Neural cell (in vitro differentiated cells): Measurements from ENCODE around the gene FFAR4. TPM values are rescaled to one million over a fixed set of nuclear protein-coding genes. Genes with fewer than 3 reads are reported as not detected.

Experiments used
- H2AFZ ChIP-seq: fragments of 200-600, 300-800 bp; sonication (generic), shearing (Covaris generic); 2 replicates; pipeline ENCODE4 v1.6.0; 2014; ENCODE audit warnings: low read depth, mild to moderate bottlenecking, antibody characterized with exemption, low read length, moderate library complexity
- H3F3A ChIP-seq: fragments of 200-600 bp; shearing (Covaris generic); 2 replicates; pipeline ENCODE4 v1.6.1; 2016; ENCODE audit warnings: mild to moderate bottlenecking, moderate library complexity, mixed read lengths, antibody characterized with exemption, low read length; ENCODE audit not compliant: insufficient read depth, poor library complexity, severe bottlenecking
- H3K27ac ChIP-seq: fragments of 200-600, 300-800 bp; sonication (generic), shearing (Covaris generic); 2 replicates; pipeline ENCODE4 v1.5.1; 2014; ENCODE audit warnings: mild to moderate bottlenecking, low read length, moderate library complexity
- H3K27me3 ChIP-seq: fragments of 300-800, 200-600 bp; sonication (generic), shearing (Covaris generic); 2 replicates; pipeline ENCODE4 v1.6.0; 2014; ENCODE audit warnings: mild to moderate bottlenecking, low read depth, low read length, moderate library complexity; ENCODE audit not compliant: insufficient read depth
- H3K36me3 ChIP-seq: fragments of 300-800, 200-600 bp; sonication (generic), shearing (Covaris generic); 2 replicates; pipeline ENCODE4 v1.5.1; 2014; ENCODE audit warnings: mild to moderate bottlenecking, antibody characterized with exemption, low read length, moderate library complexity; ENCODE audit not compliant: insufficient read depth
- H3K4me2 ChIP-seq: fragments of 300-800, 200-600 bp; sonication (generic), shearing (Covaris generic); 2 replicates; pipeline ENCODE4 v1.6.0; 2014; ENCODE audit warnings: mild to moderate bottlenecking, low read length
- H3K4me3 ChIP-seq: fragments of 300-800, 200-600 bp; sonication (generic), shearing (Covaris generic); 2 replicates; pipeline ENCODE4 v1.5.1; 2014; ENCODE audit warnings: mild to moderate bottlenecking, low read length, moderate library complexity
- H3K79me2 ChIP-seq: fragments of 200-600 bp; shearing (Covaris generic); replicated peaks from 2 replicates; pipeline ENCODE4 v1.6.0; 2014; ENCODE audit warnings: mild to moderate bottlenecking, low read length, moderate library complexity; ENCODE audit not compliant: insufficient read depth
- H3K9ac ChIP-seq: fragments of 300-800, 200-600 bp; sonication (generic), shearing (Covaris generic); 2 replicates; pipeline ENCODE4 v1.6.1; 2016; ENCODE audit warnings: mild to moderate bottlenecking, low read length, mixed read lengths
- H3K9me2 ChIP-seq: fragments of 200-600 bp; shearing (Covaris generic); 2 replicates; pipeline ENCODE4 v1.6.1; 2016; ENCODE audit warnings: mild to moderate bottlenecking, low read length, mixed read lengths; ENCODE audit not compliant: insufficient read depth
- H3K9me3 ChIP-seq: fragments of 200-600, 300-800 bp; sonication (generic), shearing (Covaris generic); 2 replicates; pipeline ENCODE4 v1.6.1; 2016; ENCODE audit warnings: mild to moderate bottlenecking, mixed run types, low read length, moderate library complexity, mixed read lengths
- H4K20me1 ChIP-seq: fragments of 200-600 bp; shearing (Covaris generic); 2 replicates; pipeline ENCODE4 v1.6.1; 2016; ENCODE audit warnings: mild to moderate bottlenecking, mixed run types; ENCODE audit not compliant: insufficient read depth
- CTCF ChIP-seq: fragments of 450-650 bp; IDR thresholded peaks from 2 replicates; pipeline ENCODE4 v1.5.1; 2014; ENCODE audit warnings: antibody characterized with exemption, mild to moderate bottlenecking, moderate library complexity; ENCODE audit not compliant: poor library complexity, severe bottlenecking
- EP300 ChIP-seq: fragments of 450-650 bp; conservative IDR thresholded peaks from 2 replicates; pipeline ENCODE4 v1.6.1; 2014; ENCODE audit warnings: antibody characterized with exemption, mild to moderate bottlenecking, moderate library complexity; ENCODE audit not compliant: poor library complexity, severe bottlenecking
- EZH2 ChIP-seq: fragments of 200-600, 300-800 bp; shearing (Covaris generic), sonication (generic); IDR thresholded peaks from 2 replicates; pipeline ENCODE4 v1.6.1; 2014; ENCODE audit warnings: antibody characterized with exemption, low read length, borderline replicate concordance, mild to moderate bottlenecking; ENCODE audit not compliant: insufficient read depth, poor library complexity, severe bottlenecking
- MXI1 ChIP-seq: fragments of 450-650 bp; conservative IDR thresholded peaks from 2 replicates; pipeline ENCODE4 v1.6.1; 2014; ENCODE audit warnings: antibody characterized with exemption, mild to moderate bottlenecking; ENCODE audit not compliant: poor library complexity, severe bottlenecking
- POLR2AphosphoS5 ChIP-seq: IDR thresholded peaks from 2 replicates; pipeline ENCODE4 v1.6.1; 2012
- RAD21 ChIP-seq: fragments of 450-650 bp; conservative IDR thresholded peaks from 2 replicates; pipeline ENCODE4 v1.6.1; 2014; ENCODE audit warnings: antibody characterized with exemption, mild to moderate bottlenecking, moderate library complexity
- REST ChIP-seq: IDR thresholded peaks from 2 replicates; pipeline ENCODE4 v1.6.1; 2012; ENCODE audit warnings: borderline replicate concordance
- SMC3 ChIP-seq: fragments of 450-650 bp; conservative IDR thresholded peaks from 2 replicates; pipeline ENCODE4 v1.6.1; 2014; ENCODE audit warnings: antibody characterized with exemption, mild to moderate bottlenecking, moderate library complexity; ENCODE audit not compliant: poor library complexity
- TAF1 ChIP-seq: IDR thresholded peaks from 2 replicates; pipeline ENCODE4 v1.6.1; 2012; ENCODE audit warnings: low read depth
- polyA plus RNA-seq: library from polyadenylated mRNA; depleted of rRNA; stranded (reverse); fragments of >200 nt; gene quantifications from 2 replicates; pipeline ENCODE4 v1.2.3, GENCODE V29; 2014

Gene FFAR4
- polyA plus RNA-seq, 1 donor from 2014 or later = not detected

GRCh38 chr10:93620925-93621324 lies 54.5 kb downstream of the FFAR4 start:
- Histone ChIP-seq H3K4me3 (no peak overlapping the region), H4K20me1 (no peaks in the 10 kb centered on the region), H3K9me2 (no peaks in the 10 kb centered on the region), H2AFZ (no peak overlapping the region), H3K27ac (no peak overlapping the region), H3F3A (no peaks in the 10 kb centered on the region), H3K27me3 (no peaks in the 10 kb centered on the region), H3K9me3 (no peaks in the 10 kb centered on the region), H3K9ac (no peak overlapping the region), H3K79me2 (no peaks in the 10 kb centered on the region), H3K36me3 (no peaks in the 10 kb centered on the region), H3K4me2 (no peak overlapping the region)
- no peak for TF ChIP-seq SMC3
- no peak for TF ChIP-seq CTCF
- no peak for TF ChIP-seq MXI1
- no peak for TF ChIP-seq TAF1
- TF ChIP-seq EZH2 = no peak
- TF ChIP-seq RAD21 = no peak
- no peak for TF ChIP-seq REST
- no peak for TF ChIP-seq POLR2AphosphoS5
- TF ChIP-seq EP300 = no peak

- H2AFZ ChIP-seq = no peak overlapping the region
- H3K79me2 ChIP-seq = no peaks in the 10 kb centered on the region
Observed at GRCh38 chr10:93622942-93623341, 56.5 kb downstream of the FFAR4 start.

More at GRCh38 chr10:93622942-93623341, 56.5 kb downstream of the FFAR4 start:
- no peaks in the 10 kb centered on the region for H3K9me3 ChIP-seq
- no peak overlapping the region for H3K27ac ChIP-seq
- no peak overlapping the region for H3K4me3 ChIP-seq
- no peaks in the 10 kb centered on the region for H3K27me3 ChIP-seq
- no peaks in the 10 kb centered on the region for H4K20me1 ChIP-seq
- H3F3A ChIP-seq = no peaks in the 10 kb centered on the region
- no peak for TF ChIP-seq REST
- no peak for TF ChIP-seq EZH2
- no peak for TF ChIP-seq RAD21
- no peak for TF ChIP-seq SMC3
- TF ChIP-seq MXI1 = no peak
- TF ChIP-seq TAF1 = no peak
- TF ChIP-seq POLR2AphosphoS5 = no peak
- TF ChIP-seq CTCF = no peak
- no peak for TF ChIP-seq EP300
- no peak overlapping the region for H3K4me2 ChIP-seq
- H3K36me3 ChIP-seq = no peaks in the 10 kb centered on the region
- no peaks in the 10 kb centered on the region for H3K9me2 ChIP-seq
- no peak overlapping the region for H3K9ac ChIP-seq
